ENCODE results near the gene CST7. TPM values are rescaled to one million over a fixed set of nuclear protein-coding genes. Genes with fewer than 3 reads are reported as not detected.

Gene CST7
- polyA plus RNA-seq, 2 of the 4 experiments (the other 2 are of a cell fraction): not detected

GRCh38 chr20:24966317-24967012, 17.4 kb downstream of the CST7 start:
- Histone ChIP-seq H3K4me3 (no peak overlapping the region), H3K9me3 (no peaks in the 10 kb centered on the region), H3K27ac (no peak overlapping the region), H3K4me2 (no peak overlapping the region), H3K4me1 (no peaks in the 10 kb centered on the region)
- no peak for FAIRE-seq
- ATAC-seq: no peak
- ChIA-PET CTCF (interaction anchor here (1.0 kb wide), 1 partner anchor 216 kb away, joined by 3 read pairs; no protein-coding TSS in a partner anchor), POLR2A (interaction anchor here (0.6 kb wide), 1 partner anchor 281 kb away, joined by 3 read pairs; the partner anchor contains the start of gene PYGB)
- TF ChIP-seq HOXB13 (CRISPR knock-in tag; IDR thresholded peaks at IDR 0.05; ENCODE audit: low read depth): no peak
- TF ChIP-seq PHF8 (IDR thresholded peaks at IDR 0.05; ENCODE audit: borderline replicate concordance, low read depth): no peak
- TF ChIP-seq POLR2AphosphoS2 (conservative IDR thresholded peaks at IDR 0.05; ENCODE audit: low read length): no peak
- no peak for TF ChIP-seq KDM5A (IDR thresholded peaks at IDR 0.05)
- no peak for TF ChIP-seq HEYL (CRISPR knock-in tag; IDR thresholded peaks at IDR 0.05)
- TF ChIP-seq NPAS2 (CRISPR knock-in tag; IDR thresholded peaks at IDR 0.05; ENCODE audit: borderline replicate concordance): no peak
- TF ChIP-seq REST (IDR thresholded peaks at IDR 0.05): no peak
- TF ChIP-seq RARB (CRISPR knock-in tag; IDR thresholded peaks at IDR 0.05): no peak
- TF ChIP-seq EP300 (IDR thresholded peaks at IDR 0.05): no peak
- no peak for TF ChIP-seq RNF2 (IDR thresholded peaks at IDR 0.05; ENCODE audit: borderline replicate concordance, low read depth)
- no peak for TF ChIP-seq KDM1A (IDR thresholded peaks at IDR 0.05; ENCODE audit: low read depth)
- no peak for DNase-seq (ENCODE audit: low read depth in 1 of 2, low spot score in 1 of 2)
- WGBS (ENCODE audit: missing lambda C conversion rate): 90% methylated on average over 15 of the region's 15 CpGs

- no peaks in the 10 kb centered on the region for H3K9me3 ChIP-seq
- DNase-seq (ENCODE audit: low read depth in 1 of 2, low spot score in 1 of 2) (no peak), FAIRE-seq (no peak), ATAC-seq (no peak)
- H3K27ac ChIP-seq: no peak overlapping the region
- no peak overlapping the region for H3K4me3 ChIP-seq
- POLR2A ChIA-PET: no interaction called here
- TF ChIP-seq USF2 (IDR thresholded peaks at IDR 0.05): no peak
- no peak for TF ChIP-seq TP53 (CRISPR knock-in tag; IDR thresholded peaks at IDR 0.05)
- no peak for TF ChIP-seq EHMT2 (IDR thresholded peaks at IDR 0.05; ENCODE audit: low read depth)
- TF ChIP-seq HOXB13 (CRISPR knock-in tag; IDR thresholded peaks at IDR 0.05; ENCODE audit: low read depth): no peak
- 83% methylated on average over 5 of the region's 5 CpGs for WGBS (ENCODE audit: missing lambda C conversion rate)
- no peak overlapping the region for H3K4me2 ChIP-seq
- no peaks in the 10 kb centered on the region for H3K4me1 ChIP-seq
- CTCF ChIA-PET: no interaction called here
These were observed 19.3 kb downstream of the CST7 start for GRCh38 chr20:24968278-24968800.

GRCh38 chr20:24969186-24970029, 20.3 kb downstream of the CST7 start:
- ATAC-seq: no peak
- Histone ChIP-seq H3K9me3 (no peaks in the 10 kb centered on the region), H3K4me3 (no peak overlapping the region), H3K4me2 (no peak overlapping the region), H3K4me1 (no peaks in the 10 kb centered on the region), H3K27ac (no peak overlapping the region)
- ChIA-PET CTCF (interaction anchor here (0.7 to 1.1 kb wide), 2 partner anchors 13 to 22 kb away, joined by 3 to 4 read pairs; no protein-coding TSS in a partner anchor), POLR2A (no interaction called here)
- WGBS (ENCODE audit: missing lambda C conversion rate): 92% methylated on average over 19 of the region's 19 CpGs
- no peak for FAIRE-seq
- DNase-seq (ENCODE audit: low read depth in 1 of 2, low spot score in 1 of 2): no peak
- TF ChIP-seq REST (IDR thresholded peaks at IDR 0.05): no peak
- TF ChIP-seq NFE2L2 (conservative IDR thresholded peaks at IDR 0.05; ENCODE audit: low read length): no peak
- TF ChIP-seq TFCP2L1 (CRISPR knock-in tag; IDR thresholded peaks at IDR 0.05): no peak
- TF ChIP-seq ZC3H11A (IDR thresholded peaks at IDR 0.05): no peak
- no peak for TF ChIP-seq USF2 (IDR thresholded peaks at IDR 0.05)
- no peak for TF ChIP-seq MYC (IDR thresholded peaks at IDR 0.05; ENCODE audit: borderline replicate concordance, low read length)
- TF ChIP-seq RFX5 (IDR thresholded peaks at IDR 0.05): no peak
- TF ChIP-seq MAX (IDR thresholded peaks at IDR 0.05): no peak
- no peak for TF ChIP-seq RARB (CRISPR knock-in tag; IDR thresholded peaks at IDR 0.05)
- no peak for TF ChIP-seq ESRRA (IDR thresholded peaks at IDR 0.05; ENCODE audit: borderline replicate concordance, low read length)
